Suprapubic skin (tissue), 3 donors: ENCODE measurements around the gene ASCC1.

ENCODE experiments used
- POLR2A ChIP-seq, 2 donors: fragments of 450-650 bp; IDR thresholded peaks; one replicate each; pipeline ENCODE4 v1.6.1; 2017; ENCODE audit warnings: antibody characterized with exemption in 2 of 2, mild to moderate bottlenecking in 2 of 2, moderate library complexity in 2 of 2
- TF ChIP-seq, protein P1 (sequence below), 2 donors: fragments of 200-600 bp in 1 of 2; fragments of 450-650 bp in 1 of 2; sonication (generic) in 1 of 2; IDR thresholded peaks; one replicate each; pipeline ENCODE4 v1.5.1; 2016 to 2019; ENCODE audit warnings: antibody characterized with exemption in 2 of 2, mild to moderate bottlenecking in 1 of 2, moderate library complexity in 1 of 2

GRCh38 chr10:72146071-72146470 is 70.0 kb downstream of the ASCC1 start:
- TF ChIP-seq, protein P1, sequence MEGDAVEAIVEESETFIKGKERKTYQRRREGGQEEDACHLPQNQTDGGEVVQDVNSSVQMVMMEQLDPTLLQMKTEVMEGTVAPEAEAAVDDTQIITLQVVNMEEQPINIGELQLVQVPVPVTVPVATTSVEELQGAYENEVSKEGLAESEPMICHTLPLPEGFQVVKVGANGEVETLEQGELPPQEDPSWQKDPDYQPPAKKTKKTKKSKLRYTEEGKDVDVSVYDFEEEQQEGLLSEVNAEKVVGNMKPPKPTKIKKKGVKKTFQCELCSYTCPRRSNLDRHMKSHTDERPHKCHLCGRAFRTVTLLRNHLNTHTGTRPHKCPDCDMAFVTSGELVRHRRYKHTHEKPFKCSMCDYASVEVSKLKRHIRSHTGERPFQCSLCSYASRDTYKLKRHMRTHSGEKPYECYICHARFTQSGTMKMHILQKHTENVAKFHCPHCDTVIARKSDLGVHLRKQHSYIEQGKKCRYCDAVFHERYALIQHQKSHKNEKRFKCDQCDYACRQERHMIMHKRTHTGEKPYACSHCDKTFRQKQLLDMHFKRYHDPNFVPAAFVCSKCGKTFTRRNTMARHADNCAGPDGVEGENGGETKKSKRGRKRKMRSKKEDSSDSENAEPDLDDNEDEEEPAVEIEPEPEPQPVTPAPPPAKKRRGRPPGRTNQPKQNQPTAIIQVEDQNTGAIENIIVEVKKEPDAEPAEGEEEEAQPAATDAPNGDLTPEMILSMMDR (IDR thresholded peaks at IDR 0.05), result no peak
- TF ChIP-seq POLR2A (IDR thresholded peaks at IDR 0.05), result no peak
